Measurements from ENCODE around the gene MYLK.

Gene MYLK

GRCh38 chr3:123815981-123816380 is 68.2 kb downstream of the MYLK start:
- no peak for TF ChIP-seq SIN3A (IDR thresholded peaks at IDR 0.05; ENCODE audit: borderline replicate concordance, insufficient read depth, low read length)
- no peak for TF ChIP-seq TAF1 (IDR thresholded peaks at IDR 0.05; ENCODE audit: borderline replicate concordance, insufficient read depth, low read length)
- TF ChIP-seq FOXP2 (optimal IDR thresholded peaks at IDR 0.05; ENCODE audit: borderline replicate concordance, extremely low read depth, extremely low read length, insufficient read depth), result no peak
- TF ChIP-seq, protein P1, sequence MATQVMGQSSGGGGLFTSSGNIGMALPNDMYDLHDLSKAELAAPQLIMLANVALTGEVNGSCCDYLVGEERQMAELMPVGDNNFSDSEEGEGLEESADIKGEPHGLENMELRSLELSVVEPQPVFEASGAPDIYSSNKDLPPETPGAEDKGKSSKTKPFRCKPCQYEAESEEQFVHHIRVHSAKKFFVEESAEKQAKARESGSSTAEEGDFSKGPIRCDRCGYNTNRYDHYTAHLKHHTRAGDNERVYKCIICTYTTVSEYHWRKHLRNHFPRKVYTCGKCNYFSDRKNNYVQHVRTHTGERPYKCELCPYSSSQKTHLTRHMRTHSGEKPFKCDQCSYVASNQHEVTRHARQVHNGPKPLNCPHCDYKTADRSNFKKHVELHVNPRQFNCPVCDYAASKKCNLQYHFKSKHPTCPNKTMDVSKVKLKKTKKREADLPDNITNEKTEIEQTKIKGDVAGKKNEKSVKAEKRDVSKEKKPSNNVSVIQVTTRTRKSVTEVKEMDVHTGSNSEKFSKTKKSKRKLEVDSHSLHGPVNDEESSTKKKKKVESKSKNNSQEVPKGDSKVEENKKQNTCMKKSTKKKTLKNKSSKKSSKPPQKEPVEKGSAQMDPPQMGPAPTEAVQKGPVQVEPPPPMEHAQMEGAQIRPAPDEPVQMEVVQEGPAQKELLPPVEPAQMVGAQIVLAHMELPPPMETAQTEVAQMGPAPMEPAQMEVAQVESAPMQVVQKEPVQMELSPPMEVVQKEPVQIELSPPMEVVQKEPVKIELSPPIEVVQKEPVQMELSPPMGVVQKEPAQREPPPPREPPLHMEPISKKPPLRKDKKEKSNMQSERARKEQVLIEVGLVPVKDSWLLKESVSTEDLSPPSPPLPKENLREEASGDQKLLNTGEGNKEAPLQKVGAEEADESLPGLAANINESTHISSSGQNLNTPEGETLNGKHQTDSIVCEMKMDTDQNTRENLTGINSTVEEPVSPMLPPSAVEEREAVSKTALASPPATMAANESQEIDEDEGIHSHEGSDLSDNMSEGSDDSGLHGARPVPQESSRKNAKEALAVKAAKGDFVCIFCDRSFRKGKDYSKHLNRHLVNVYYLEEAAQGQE (IDR thresholded peaks at IDR 0.05; ENCODE audit: insufficient read depth in 1 of 2, low read depth in 2 of 2, low read length in 2 of 2), result no peak
- no peak for TF ChIP-seq POLR2AphosphoS5 (IDR thresholded peaks at IDR 0.05; ENCODE audit: low read depth, low read length)

- no peak for TF ChIP-seq SIN3A (IDR thresholded peaks at IDR 0.05; ENCODE audit: borderline replicate concordance, insufficient read depth, low read length)
- TF ChIP-seq POLR2AphosphoS5 (IDR thresholded peaks at IDR 0.05; ENCODE audit: low read depth, low read length), result no peak
- no peak for TF ChIP-seq FOXP2 (optimal IDR thresholded peaks at IDR 0.05; ENCODE audit: borderline replicate concordance, extremely low read depth, extremely low read length, insufficient read depth)
- TF ChIP-seq, protein P1 (IDR thresholded peaks at IDR 0.05; ENCODE audit: insufficient read depth in 1 of 2, low read depth in 2 of 2, low read length in 2 of 2), result no peak
- no peak for TF ChIP-seq TAF1 (IDR thresholded peaks at IDR 0.05; ENCODE audit: borderline replicate concordance, insufficient read depth, low read length)
These were observed 70.3 kb downstream of the MYLK start for GRCh38 chr3:123813876-123814275.

DNA sequence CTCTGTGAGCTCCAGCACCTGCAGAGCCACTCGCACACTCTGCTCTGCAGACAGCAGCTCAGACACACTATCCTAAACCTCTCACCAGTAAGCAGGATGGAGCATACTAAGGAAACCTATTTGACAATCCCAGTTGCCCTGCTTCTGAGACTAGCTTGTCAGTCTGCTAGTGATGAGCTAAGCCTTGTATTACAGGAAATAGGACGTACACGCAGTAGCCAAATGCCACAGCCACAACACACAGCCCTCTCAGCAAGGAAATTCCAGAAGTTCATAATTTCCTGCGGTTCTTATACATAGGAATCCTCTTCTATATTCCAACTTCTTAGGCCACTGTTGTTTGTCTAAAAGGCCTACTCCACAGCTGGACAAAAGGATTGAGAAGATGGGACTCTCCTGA is 74.5 kb downstream of the MYLK start:
- TF ChIP-seq POLR2AphosphoS5 (IDR thresholded peaks at IDR 0.05; ENCODE audit: low read depth, low read length) (no peak), SIN3A (IDR thresholded peaks at IDR 0.05; ENCODE audit: borderline replicate concordance, insufficient read depth, low read length) (no peak), FOXP2 (optimal IDR thresholded peaks at IDR 0.05; ENCODE audit: borderline replicate concordance, extremely low read depth, extremely low read length, insufficient read depth) (no peak), TAF1 (IDR thresholded peaks at IDR 0.05; ENCODE audit: borderline replicate concordance, insufficient read depth, low read length) (no peak)
- TF ChIP-seq, protein P1 (IDR thresholded peaks at IDR 0.05; ENCODE audit: insufficient read depth in 1 of 2, low read depth in 2 of 2, low read length in 2 of 2), result no peak

DNA sequence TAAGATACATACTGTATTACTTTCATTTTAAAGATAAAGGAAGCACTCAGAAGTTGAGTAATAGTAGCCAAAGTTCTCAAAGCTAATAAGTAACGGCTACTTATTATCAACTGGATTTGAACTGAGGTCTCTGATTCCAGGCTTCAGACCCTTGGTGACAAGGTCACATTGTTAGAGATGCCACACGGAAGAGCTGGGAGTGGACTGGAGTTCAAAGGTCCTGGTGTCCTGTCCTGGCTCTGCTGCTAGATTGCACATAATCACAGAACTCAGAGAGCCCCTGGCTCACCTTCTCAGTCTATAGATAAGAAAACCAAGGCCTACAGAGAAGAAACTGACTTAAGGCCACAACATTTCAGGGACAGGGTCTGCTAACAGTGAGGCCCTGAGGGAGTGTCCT is 75.3 kb downstream of the MYLK start:
- TF ChIP-seq SIN3A (IDR thresholded peaks at IDR 0.05; ENCODE audit: borderline replicate concordance, insufficient read depth, low read length) (no peak), TAF1 (IDR thresholded peaks at IDR 0.05; ENCODE audit: borderline replicate concordance, insufficient read depth, low read length) (no peak), POLR2AphosphoS5 (IDR thresholded peaks at IDR 0.05; ENCODE audit: low read depth, low read length) (no peak), FOXP2 (optimal IDR thresholded peaks at IDR 0.05; ENCODE audit: borderline replicate concordance, extremely low read depth, extremely low read length, insufficient read depth) (no peak)
- TF ChIP-seq, protein P1 (IDR thresholded peaks at IDR 0.05; ENCODE audit: insufficient read depth in 1 of 2, low read depth in 2 of 2, low read length in 2 of 2), result no peak

DNA sequence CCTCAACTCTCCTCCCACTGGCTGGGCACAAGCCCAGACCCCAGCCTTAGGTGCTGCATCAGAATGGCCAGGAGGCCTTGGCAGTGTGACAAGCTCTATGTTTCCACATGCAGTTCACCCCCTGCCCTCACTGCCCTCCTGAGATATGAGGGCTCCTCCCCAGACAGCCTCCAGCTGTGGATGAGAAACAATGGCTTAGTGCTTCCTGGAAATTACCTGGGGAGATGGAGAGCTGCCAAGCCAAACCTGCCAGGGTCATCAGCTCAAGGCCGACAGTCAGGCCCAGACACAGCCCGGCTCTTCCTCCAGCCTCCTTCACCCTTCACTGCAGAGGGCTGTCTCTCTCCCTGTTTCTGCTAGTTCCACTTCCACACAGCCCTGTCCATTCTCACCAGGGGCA is 76.3 kb downstream of the MYLK start:
- TF ChIP-seq FOXP2 (optimal IDR thresholded peaks at IDR 0.05; ENCODE audit: borderline replicate concordance, extremely low read depth, extremely low read length, insufficient read depth) (no peak), POLR2AphosphoS5 (IDR thresholded peaks at IDR 0.05; ENCODE audit: low read depth, low read length) (no peak), TAF1 (IDR thresholded peaks at IDR 0.05; ENCODE audit: borderline replicate concordance, insufficient read depth, low read length) (no peak), SIN3A (IDR thresholded peaks at IDR 0.05; ENCODE audit: borderline replicate concordance, insufficient read depth, low read length) (no peak)
- TF ChIP-seq, protein P1 (IDR thresholded peaks at IDR 0.05; ENCODE audit: insufficient read depth in 1 of 2, low read depth in 2 of 2, low read length in 2 of 2), result no peak

Data from PFSK-1 (cell line).